Cerebellar nuclear complex (tissue), 1 donor: ENCODE results near the gene ZNF57.
A peak's percentile ranks its signal among the peaks of the same experiment; 100 is the strongest.
"Not testable (repeated sequence)": the region's sequence is repeated elsewhere in the genome, so short reads cannot be mapped to it uniquely, and the experiment has no call there.

ENCODE experiments used
- DNase-seq, 2 experiments: peaks; one replicate each; lab custom pipeline; 2025; lab: John Stamatoyannopoulos, UW

ZNF57 gene

DNA sequence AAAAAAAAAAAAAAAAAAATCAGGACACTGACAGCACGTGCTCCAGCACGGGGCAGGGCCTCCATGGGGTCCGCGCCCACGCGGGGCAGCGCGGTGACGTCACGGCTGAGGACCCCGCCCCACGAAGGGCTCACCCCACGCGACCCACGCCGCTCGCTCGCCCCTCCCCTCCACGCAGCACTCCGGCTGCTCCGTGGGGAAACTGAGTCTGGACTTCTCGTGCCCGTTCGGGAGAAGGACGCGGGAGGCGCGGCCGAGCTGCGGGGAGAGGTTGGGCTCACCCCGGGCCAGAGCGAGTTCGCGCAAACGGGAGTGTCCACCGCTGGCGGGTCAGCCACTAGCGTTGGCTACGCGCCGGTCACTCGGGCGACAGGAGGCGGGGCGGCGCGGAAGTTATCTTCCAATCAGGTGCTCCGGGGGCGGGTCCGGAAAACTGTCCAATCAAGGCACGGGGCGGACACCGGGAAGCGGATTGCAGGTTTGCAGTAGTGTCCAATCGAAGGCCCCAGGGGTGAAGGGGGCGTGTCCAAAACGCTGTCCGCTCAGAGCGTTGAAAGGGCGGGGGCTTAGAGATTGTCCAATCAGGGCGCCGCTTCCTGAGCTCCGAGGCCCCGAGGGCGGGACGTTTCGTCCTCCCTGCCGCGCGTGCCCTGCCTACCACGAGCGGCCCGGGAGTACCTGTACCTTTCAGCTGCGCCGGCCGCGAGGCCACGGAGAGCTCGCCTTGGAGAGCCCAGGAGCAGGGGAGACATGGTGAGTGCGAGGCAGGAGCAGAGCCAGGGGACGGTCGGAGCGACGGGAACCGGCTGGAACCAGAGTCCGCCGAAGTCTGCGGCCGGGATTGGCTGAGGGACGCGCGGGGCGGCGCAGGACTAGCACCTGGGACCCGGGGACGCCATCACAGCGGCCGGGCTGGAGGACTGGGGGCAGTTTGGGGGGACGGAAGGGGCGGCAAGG, at the start of gene ZNF57:
Gene ZNF57 (plus strand): TSS at position 633 of the 957 bp plus-strand sequence. CDS start 118 bp downstream, at position 751.
- peak; percentile 92 to 99 for DNase-seq

GRCh38 chr19:2852598-2852997, 48.1 kb upstream of the ZNF57 start:
- DNase-seq, result no peak

DNA sequence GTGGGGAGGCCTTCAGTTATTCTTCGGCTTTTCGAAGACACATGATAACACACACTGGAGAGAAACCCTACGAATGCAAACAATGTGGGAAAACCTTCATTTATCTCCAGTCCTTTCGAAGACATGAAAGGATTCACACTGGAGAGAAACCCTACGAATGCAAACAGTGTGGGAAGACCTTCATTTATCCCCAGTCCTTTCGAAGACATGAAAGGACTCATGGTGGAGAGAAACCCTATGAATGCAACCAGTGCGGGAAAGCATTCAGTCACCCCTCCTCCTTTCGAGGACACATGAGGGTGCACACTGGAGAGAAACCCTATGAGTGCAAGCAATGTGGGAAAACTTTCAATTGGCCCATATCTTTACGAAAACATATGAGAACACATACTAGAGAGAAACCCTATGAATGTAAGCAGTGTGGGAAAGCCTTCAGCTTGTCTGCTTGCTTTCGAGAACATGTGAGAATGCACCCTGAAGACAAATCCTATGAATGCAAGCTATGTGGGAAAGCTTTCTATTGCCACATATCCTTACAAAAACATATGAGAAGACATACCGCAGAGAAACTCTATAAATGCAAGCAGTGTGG, 47.6 kb upstream of the ZNF57 start:
- no peak for DNase-seq

DNA sequence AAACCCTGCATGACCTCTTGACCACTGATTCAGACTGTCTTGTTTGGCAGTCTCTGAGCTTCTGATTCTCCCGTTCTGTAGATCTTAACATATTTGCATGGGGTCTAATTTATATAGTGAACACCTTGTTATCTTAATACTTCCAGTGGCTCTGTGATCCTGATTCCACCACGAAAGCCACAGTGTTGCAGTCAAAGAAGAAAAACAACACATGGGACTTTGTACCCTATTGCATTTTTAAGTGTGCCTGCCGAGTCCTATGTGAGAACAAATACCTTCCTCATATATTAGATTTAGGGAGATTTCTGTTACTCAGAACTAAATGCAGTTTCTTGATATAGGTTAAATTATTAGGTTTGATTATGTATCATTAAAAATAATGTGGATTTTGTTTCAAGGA, 45.9 kb upstream of the ZNF57 start:
- no peak for DNase-seq

DNA sequence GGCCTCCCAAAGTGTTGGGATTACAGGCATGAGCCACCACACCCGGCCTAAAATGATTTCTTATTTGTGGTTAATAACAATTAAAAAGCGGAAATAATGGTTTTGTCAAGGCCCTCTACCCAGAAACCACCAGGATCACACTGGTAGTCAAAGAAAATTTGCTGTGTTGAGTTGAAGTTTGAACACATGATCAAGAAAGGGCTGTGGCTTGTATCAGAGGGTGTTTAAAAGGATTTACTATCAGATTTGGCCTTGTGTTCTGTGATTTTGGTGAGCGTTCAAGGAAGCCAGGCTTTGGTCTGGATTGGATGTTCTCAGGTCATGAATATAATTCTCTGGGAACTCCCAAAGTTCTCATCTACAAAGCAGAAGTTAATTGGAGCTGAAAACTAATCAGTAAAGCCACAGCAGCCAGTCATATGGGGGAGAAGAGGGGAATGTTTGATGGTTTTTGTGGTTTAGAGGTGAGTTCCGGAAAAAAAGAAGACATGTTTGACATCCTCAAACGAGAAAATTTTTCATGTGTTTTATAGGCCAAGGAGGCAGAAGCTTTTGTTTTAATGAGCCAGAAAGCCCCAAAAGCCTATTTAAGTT, 44.2 kb upstream of the ZNF57 start:
- DNase-seq, result no peak

GRCh38 chr19:2858864-2859263, 41.9 kb upstream of the ZNF57 start:
- no peak for DNase-seq

- DNase-seq, result no peak
Observed at GRCh38 chr19:2863816-2864215, 36.9 kb upstream of the ZNF57 start.

DNA sequence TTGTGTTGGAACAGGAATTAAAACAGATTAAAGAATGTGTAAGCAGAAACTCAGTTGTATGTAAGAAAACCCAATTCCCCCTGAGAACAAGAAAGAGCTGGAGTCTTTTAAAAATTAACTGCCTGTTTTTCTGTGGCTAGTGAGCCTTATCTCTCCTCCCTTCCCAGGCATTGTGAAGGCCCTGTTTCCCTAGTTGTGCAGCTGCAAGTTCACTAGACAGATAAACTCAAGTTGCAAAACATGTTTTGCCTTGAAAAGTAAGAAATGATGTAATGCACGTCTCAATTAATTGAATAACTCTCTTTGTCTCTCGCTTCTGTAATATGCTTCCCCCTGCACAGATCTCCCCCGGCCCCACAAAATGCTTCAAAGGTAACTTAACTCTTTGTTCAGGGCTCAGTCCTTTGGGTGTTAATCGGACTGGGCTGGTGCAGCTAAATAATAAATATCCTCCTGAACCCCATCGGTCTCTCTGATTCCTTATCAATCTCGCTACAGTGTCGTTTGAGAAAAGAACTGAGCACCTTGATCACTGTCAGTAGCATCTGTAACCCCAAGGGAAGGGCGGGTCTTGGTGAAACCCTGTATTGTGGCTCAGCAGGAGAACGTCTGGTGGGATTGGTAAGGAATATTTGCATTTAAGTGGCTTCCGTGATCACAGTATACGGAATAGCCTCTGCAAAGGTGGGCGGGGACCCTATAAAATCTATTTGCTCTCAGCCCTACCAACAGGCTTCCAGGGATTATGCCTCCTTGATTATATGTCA, 35.2 kb upstream of the ZNF57 start:
- no peak for DNase-seq

DNA sequence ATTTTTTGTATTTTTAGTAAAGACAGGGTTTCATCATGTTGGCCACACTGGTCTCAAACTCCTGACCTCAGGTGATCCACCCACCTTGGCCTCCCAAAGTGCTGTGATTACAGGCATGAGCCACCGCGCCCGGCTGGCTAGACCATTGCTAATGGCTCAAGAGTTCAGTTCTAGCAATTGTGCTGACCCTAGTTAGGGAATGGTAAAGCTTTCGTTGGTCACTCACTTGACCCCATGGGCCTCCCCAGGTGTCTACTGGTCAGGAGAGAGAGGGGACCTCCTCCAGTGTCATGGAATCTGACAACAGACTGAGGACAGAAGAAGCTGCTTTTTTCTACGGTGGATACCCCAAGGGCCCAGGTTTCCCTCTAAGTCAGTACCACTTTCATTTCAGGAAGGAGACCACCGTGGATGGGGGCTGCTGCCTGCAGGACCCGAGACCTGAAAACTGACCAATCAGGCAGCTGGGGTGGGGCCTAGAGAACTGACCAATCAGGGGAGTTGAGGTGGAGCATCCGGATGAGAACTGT, 34.2 kb upstream of the ZNF57 start:
- DNase-seq, result no peak

DNA sequence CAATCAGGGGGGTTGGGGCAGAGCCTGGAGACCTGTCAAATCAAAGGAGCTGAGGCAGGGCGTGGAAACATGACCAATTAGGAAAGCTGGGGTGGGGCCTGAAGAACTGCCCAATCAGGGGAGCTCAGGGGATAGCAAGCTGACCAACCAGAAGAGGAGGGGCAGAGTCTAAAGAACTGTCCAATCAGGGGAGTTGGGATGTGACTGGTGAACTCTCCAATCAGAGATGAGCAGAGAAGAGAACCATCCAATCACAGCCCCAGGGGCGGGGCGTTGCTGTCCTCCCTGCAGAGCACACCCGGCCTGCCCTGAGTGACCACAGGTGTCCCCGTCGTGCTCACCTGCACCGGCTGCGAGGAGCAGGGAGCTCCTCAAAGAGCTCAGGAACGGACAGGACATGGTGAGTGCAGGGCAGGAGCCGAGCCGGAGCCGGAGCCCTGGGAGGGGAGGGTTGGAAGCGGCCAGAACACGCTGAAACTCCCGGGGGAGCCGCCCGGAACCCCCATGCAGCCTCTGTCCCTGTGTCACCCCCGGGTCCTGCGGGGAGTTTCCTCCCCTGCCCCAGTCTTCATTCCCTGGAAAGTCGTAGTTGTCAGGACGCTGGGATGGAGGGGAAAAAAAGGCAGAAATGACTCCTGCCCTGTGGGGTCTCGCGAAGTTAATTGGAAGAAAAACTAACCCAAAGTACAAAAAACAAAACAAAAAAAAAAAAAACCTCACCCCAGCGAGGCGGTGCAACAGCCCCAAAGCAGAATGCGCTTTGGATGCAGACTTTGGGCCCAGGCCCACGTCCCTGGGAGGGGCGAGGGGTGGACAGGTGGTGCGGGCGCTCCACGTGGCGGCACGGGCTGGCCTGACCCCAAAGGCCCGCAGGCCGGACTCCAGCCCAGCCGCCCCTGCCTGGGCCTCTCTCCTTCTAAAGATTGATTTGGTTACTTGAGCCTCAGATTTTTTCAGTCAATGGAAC, 33.4 kb upstream of the ZNF57 start, which contains the start of gene ZNF556:
Gene ZNF556 (plus strand): TSS at position 311 of the 967 bp plus-strand sequence. CDS start 87 bp downstream, at position 398.
- peak; percentile 99 for DNase-seq

- no peak for DNase-seq
Observed at GRCh38 chr19:2869618-2870017, 31.1 kb upstream of the ZNF57 start.

DNA sequence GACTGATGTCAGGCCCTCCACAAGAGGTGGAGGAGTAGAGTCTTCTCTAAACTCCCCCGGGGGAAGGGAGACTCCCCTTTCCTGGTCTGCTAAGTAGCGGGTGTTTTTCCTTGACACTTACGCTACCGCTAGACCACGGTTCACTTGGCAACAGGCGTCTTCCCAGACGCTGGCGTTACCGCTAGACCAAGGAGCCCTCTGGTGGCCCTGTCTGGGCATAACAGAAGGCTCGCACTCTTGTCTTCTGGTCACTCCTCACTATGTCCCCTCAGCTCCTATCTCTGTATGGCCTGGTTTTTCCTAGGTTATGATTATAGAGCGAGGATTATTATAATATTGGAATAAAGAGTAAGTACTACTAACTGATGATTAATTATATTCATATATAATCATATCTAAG, 28.6 kb upstream of the ZNF57 start:
- DNase-seq, result not testable (repeated sequence)

GRCh38 chr19:2877398-2878331, 23.1 kb upstream of the ZNF57 start:
- DNase-seq, result no peak

GRCh38 chr19:2883686-2884439, 16.9 kb upstream of the ZNF57 start:
- DNase-seq, result no peak

- DNase-seq, result no peak
Observed at GRCh38 chr19:2885736-2886135, 15.0 kb upstream of the ZNF57 start.

- peak in 1 of 2 experiments; percentile 74 for DNase-seq
Observed at GRCh38 chr19:2887391-2887914, 13.3 kb upstream of the ZNF57 start.

GRCh38 chr19:2888731-2889224, 11.9 kb upstream of the ZNF57 start:
- no peak for DNase-seq

GRCh38 chr19:2890531-2890930, 10.2 kb upstream of the ZNF57 start:
- DNase-seq, result peak in 1 of 2 experiments; percentile 27
